NCI-H1092 treated with DMSO at 0.1 percent for 48 hours (cell line): ENCODE data around the gene FBXL4.

ENCODE experiments used
- DNase-seq: peaks from one replicate; lab custom pipeline; 2025; lab: John Stamatoyannopoulos, UW

The FBXL4 gene

GRCh38 chr6:98824162-98824901 is 123.4 kb downstream of the FBXL4 start:
- no peak for DNase-seq

GRCh38 chr6:98823428-98824161 is 124.2 kb downstream of the FBXL4 start:
- no peak for DNase-seq

DNA sequence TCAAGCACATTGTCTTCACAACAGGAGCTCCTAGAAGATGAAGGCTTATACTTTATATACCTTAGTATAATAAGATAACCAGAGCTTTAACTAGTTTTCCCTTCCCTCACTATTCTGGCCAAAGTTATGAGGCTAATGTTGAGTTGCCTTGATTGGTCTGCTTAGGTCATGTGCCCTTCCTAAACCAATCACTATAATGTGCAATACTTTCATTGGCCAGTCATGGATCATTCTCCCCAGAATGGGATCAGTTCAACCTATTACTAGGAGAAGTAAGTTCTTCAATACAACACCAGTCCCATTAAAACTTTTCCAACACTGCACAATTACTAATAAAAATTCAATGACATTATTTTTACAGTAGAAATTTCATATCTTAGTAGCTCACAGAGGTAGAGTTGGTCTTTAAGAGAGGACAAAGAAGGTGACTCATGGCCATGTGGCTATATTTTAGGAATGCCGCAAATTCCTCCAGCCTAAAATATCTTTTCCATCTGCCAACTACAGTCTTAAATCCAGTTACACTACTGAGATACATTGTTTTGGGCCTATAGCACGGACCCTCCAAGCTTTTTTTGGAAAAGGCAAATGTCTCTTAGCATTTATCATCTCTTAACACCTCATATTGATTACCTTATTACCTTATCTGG is 125.9 kb downstream of the FBXL4 start:
- DNase-seq = no peak
